SW 1271 (cell line): Measurements from ENCODE around the gene PPARD.
A peak's percentile ranks its signal among the peaks of the same experiment; 100 is the strongest.

ENCODE experiments used
- DNase-seq, 2 experiments: peaks; one replicate each; lab custom pipeline; 2025; lab: John Stamatoyannopoulos, UW

The PPARD gene

GRCh38 chr6:35469751-35470662 is 127.6 kb downstream of the PPARD start:
- peak in 1 of 2 experiments; percentile 28 for DNase-seq

- DNase-seq: no peak
Measured at GRCh38 chr6:35470663-35471120, 128.3 kb downstream of the PPARD start.

- no peak for DNase-seq
Measured at GRCh38 chr6:35471836-35472345, 129.5 kb downstream of the PPARD start.

DNA sequence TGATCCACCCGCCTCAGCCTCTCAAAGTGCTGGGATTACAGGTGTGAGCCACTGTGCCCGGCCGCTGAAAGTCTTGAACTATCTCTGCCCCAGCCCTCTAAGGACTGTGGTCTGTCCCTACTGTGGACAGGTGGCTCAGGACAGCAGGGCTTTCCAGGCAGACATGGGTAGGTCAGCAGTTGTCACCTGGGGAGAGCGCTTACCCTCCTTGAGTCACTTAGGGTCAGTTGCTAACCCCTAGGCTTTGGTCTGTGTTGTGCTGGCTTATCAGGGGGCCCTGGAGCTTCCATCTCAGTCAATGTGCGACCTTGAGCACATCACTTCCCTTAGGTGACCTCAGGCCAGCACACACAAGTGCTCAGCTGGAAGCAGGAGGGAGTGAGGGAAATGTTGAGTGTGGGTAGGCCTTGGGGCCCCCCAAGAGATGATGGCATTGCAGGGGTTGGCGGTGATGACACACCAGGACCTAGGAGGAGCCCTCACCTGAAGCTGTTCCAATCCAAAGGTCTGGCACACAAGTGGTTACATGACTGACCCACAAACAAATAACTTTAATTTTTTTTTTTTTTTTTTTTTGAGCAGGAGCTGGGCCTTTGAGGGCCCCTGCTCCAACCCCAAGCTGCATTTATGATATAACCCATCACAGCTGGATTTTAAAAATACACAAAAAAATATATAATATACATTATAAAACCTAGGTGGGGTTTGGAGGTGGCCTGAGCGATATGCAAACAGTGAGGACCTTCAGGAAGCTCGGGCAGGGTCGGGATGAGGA is 130.9 kb downstream of the PPARD start:
- DNase-seq: no peak

DNA sequence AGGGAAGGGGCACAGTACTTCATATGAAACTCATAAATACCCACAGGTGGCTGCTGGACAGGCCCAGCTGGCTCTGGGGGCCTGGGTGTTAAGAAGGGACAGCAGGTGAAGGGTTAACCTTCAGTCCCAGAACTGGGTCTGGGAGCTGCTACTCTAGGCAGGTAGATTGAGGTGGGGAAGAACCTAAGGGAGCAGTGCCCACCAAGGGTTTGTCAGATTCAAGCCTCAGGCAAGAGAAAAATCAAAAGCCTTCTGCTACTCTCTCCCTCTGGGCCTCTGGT is 131.4 kb downstream of the PPARD start:
- DNase-seq: no peak

- DNase-seq: no peak
Measured at GRCh38 chr6:35474131-35474941, 132.0 kb downstream of the PPARD start.

- no peak for DNase-seq
Measured at GRCh38 chr6:35474942-35475570, 132.7 kb downstream of the PPARD start.

- no peak for DNase-seq
Measured at GRCh38 chr6:35475573-35475972, 133.2 kb downstream of the PPARD start.

DNA sequence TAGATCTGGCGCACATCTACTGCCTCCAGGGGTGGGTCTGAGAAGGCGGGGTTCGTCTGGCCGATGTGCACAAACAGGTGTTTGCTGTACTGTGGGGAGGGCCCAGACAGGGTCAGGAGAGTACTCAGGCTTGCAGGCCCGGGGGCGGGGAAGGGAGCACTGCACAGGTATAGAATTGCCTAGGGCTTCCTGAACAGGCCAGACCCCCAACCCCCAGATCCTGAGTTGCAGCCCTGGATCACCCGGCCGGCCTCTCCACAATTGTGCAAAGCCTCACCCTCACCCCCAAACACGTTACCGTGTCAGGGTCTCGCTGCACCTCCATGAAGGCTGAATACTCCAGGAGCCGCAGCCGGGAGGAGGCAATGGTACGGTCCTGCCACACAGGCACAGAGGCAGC is 133.6 kb downstream of the PPARD start:
- no peak for DNase-seq

DNA sequence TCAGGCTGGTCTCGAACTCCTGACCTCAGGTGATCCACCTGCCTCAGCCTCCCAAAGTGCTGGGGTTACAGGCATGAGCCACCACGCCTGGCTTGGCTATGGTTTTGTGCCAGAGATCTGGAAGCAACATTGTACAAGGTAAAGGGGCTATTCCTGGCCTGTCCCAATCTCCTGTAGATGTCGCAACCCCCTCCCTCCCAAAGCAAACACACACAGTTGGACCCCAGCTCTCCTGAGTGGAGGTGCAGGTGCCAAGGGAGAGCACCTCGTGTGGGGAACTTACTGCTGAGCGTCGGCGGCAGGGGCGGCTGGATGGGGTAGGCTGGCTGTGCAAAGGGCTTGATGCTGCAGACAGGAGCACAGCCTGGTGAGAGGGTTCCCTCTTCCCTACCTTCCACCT is 134.7 kb downstream of the PPARD start:
- no peak for DNase-seq
